ENCODE results near the gene ASAP2.
A peak's percentile ranks its signal among the peaks of the same experiment; 100 is the strongest.

ASAP2 gene

GRCh38 chr2:9169349-9170107 is 37.1 kb upstream of the ASAP2 start:
- TF ChIP-seq, protein P1, sequence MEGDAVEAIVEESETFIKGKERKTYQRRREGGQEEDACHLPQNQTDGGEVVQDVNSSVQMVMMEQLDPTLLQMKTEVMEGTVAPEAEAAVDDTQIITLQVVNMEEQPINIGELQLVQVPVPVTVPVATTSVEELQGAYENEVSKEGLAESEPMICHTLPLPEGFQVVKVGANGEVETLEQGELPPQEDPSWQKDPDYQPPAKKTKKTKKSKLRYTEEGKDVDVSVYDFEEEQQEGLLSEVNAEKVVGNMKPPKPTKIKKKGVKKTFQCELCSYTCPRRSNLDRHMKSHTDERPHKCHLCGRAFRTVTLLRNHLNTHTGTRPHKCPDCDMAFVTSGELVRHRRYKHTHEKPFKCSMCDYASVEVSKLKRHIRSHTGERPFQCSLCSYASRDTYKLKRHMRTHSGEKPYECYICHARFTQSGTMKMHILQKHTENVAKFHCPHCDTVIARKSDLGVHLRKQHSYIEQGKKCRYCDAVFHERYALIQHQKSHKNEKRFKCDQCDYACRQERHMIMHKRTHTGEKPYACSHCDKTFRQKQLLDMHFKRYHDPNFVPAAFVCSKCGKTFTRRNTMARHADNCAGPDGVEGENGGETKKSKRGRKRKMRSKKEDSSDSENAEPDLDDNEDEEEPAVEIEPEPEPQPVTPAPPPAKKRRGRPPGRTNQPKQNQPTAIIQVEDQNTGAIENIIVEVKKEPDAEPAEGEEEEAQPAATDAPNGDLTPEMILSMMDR (IDR thresholded peaks at IDR 0.05): no peak

GRCh38 chr2:9170458-9171130 is 36.0 kb upstream of the ASAP2 start:
- Histone ChIP-seq H3K36me3 (no peaks in the 10 kb centered on the region), H3K4me3 (ENCODE audit: low read depth in 1 of 2, low read length in 1 of 2) (no peak overlapping the region), H3K27ac (peak overlapping the region; percentile 9), H3K9me3 (no peaks in the 10 kb centered on the region), H3K27me3 (no peaks in the 10 kb centered on the region), H3K4me1 (ENCODE audit: control insufficient read depth in 1 of 2, insufficient read depth in 1 of 2, low read depth in 1 of 2, low read length in 1 of 2) (peaks cover 27 to 30% of the 10 kb centered on the region in 2 experiments)
- TF ChIP-seq, protein P1 (IDR thresholded peaks at IDR 0.05): no peak

More at GRCh38 chr2:9169349-9170107, 37.1 kb upstream of the ASAP2 start:
- Histone ChIP-seq H3K36me3 (no peaks in the 10 kb centered on the region), H3K9me3 (no peaks in the 10 kb centered on the region), H3K4me1 (ENCODE audit: control insufficient read depth in 1 of 2, insufficient read depth in 1 of 2, low read depth in 1 of 2, low read length in 1 of 2) (peaks cover 31 to 33% of the 10 kb centered on the region in 2 experiments), H3K4me3 (ENCODE audit: low read depth in 1 of 2, low read length in 1 of 2) (no peak overlapping the region), H3K27me3 (no peaks in the 10 kb centered on the region), H3K27ac (peak overlapping the region; percentile 63)

DNA sequence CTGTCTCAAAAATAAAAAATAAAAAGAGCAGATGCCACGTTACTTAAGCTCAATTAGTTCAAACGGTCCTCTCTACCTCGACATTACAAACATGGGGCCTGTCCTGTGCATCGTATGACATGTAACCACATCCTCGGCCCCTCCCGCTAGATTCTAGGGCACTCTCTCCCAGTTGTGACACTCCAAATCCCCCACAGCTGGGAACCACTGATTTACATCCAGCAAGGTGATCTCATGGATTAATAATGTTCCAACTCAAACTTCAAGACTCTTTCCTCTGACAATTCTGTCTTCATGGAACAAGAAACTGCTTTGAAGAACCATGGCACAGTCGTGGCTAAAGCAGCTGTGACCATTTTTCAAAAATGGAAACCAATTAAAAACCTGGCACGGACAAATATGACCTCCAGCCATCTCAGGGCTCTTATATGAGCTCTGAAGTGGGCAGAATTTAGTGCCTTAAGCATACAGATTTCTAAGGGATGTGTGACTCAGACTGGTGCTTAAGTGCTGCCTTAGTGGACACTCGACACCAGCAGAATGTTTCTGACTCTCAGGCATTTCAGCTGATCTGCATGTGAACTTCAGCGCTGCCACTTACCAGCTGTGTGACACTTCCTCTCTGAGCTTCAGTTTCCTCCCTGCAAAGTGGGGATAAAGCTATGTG is 31.7 kb upstream of the ASAP2 start:
- TF ChIP-seq, protein P1 (IDR thresholded peaks at IDR 0.05): no peak
- H3K4me3 ChIP-seq (ENCODE audit: low read depth in 1 of 2, low read length in 1 of 2): no peak overlapping the region
- H3K36me3 ChIP-seq: no peaks in the 10 kb centered on the region
- no peaks in the 10 kb centered on the region for H3K9me3 ChIP-seq
- H3K27me3 ChIP-seq: no peaks in the 10 kb centered on the region
- H3K27ac ChIP-seq: no peak overlapping the region
- H3K4me1 ChIP-seq (ENCODE audit: control insufficient read depth in 1 of 2, insufficient read depth in 1 of 2, low read depth in 1 of 2, low read length in 1 of 2): peaks cover 8 to 12% of the 10 kb centered on the region in 2 experiments

GRCh38 chr2:9178110-9178903 is 28.3 kb upstream of the ASAP2 start:
- Histone ChIP-seq H3K4me3 (ENCODE audit: low read depth in 1 of 2, low read length in 1 of 2) (no peak overlapping the region), H3K27me3 (no peaks in the 10 kb centered on the region), H3K4me1 (ENCODE audit: control insufficient read depth in 1 of 2, insufficient read depth in 1 of 2, low read depth in 1 of 2, low read length in 1 of 2) (peaks cover 0 to 3% of the 10 kb centered on the region in 2 experiments), H3K9me3 (no peaks in the 10 kb centered on the region), H3K36me3 (no peaks in the 10 kb centered on the region), H3K27ac (no peak overlapping the region)
- TF ChIP-seq, protein P1 (IDR thresholded peaks at IDR 0.05): no peak

DNA sequence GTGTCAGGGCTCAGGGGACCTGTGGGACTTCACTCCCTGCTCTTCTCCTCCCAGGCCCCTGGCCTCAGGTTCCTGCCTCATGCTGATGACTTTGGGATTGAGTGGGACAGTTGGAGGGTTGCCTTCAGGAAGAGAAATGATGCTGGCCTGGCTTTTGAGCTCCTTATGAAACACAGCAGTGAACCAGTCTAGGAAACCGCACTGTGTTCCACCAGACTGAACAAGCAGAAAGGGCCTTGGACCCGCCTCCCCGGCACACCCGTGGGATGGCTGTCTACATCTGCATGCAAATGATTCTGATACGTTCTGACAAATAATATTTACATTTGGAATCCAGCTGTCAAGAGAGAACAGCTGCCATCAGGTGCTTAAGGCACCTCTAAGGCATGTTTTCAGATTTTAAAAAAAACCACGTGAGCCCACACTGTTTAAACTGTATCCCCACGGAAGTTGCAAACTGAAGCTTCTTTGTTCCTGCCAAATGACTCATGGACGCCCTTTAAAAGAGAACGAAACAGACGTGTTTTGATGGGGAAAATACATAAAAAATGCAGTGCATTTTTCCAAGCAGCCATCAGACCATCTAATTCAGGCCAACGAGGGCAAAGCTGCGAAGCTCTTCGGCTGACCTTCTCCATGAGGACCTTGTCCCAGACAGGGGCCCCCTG is 27.6 kb upstream of the ASAP2 start:
- TF ChIP-seq, protein P1 (IDR thresholded peaks at IDR 0.05): no peak

More for the DNA sequence above, 27.6 kb upstream of the ASAP2 start:
- Histone ChIP-seq H3K4me1 (ENCODE audit: control insufficient read depth in 1 of 2, insufficient read depth in 1 of 2, low read depth in 1 of 2, low read length in 1 of 2) (peaks cover 0 to 3% of the 10 kb centered on the region in 2 experiments), H3K27ac (no peak overlapping the region), H3K36me3 (no peaks in the 10 kb centered on the region), H3K9me3 (no peaks in the 10 kb centered on the region), H3K4me3 (ENCODE audit: low read depth in 1 of 2, low read length in 1 of 2) (no peak overlapping the region), H3K27me3 (no peaks in the 10 kb centered on the region)
